ENCODE measurements around the gene MYB. TPM values are rescaled to one million over a fixed set of nuclear protein-coding genes. Genes with fewer than 3 reads are reported as not detected.

The MYB gene
- total RNA-seq (2021) = 4.3 to 6.1 TPM (median 5.1 TPM) in 3 replicates
- percentile 59 among the genes with signal in this experiment for Bru-seq, nascent RNA
- long read RNA-seq, experiment 1, partial matches to known transcripts = 6 of 16 reads
- long read RNA-seq, experiment 1, other reads (novel, unspliced or antisense) = 5 of 16 reads
- long read RNA-seq, experiment 2, partial matches to known transcripts = 1 of 5 reads
- long read RNA-seq, experiment 2, other reads (novel, unspliced or antisense) = 2 of 5 reads
- long read RNA-seq, experiment 3 = 0 reads

DNA sequence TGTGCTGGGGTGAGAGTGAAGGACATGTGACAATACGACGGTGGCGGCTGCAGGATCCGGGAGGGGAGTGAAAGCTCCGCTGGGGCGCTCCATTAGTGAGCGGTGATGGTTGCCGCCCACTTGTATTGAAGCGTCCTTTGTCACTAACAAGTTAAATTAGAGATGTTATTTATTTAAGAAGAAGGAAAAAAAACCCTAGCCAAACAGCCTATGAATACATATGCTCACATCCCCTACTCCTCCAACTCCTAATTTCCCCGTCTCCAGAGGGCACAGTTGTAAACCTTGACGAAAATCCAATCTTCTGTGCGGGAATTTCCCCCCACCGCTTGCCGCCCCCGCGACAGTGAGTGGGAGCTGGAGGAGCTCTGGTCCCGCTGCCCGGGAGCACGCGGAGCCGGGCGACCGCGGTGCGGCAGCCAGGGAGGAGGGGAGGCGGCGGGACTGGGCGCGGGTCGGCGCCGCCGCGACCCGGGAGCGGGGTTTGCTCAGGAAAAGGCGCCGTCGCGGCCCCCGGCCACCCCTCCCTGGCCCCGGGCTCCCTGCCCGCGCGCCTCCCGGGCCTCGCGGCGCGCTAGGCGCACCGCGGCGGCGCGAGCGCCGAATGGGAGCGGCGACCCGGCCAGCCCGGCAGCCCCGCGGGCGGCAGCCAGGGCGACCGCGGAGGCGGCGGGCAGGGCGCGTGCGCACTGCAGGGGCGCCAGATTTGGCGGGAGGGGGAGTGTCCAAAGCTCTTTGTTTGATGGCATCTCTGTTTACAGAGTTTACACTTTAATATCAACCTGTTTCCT is at the start of gene MYB:
TSS of gene MYB (plus strand) at position 767 of the 791 bp plus-strand sequence. CDS start 206 bp downstream, outside the sequence.
- Mint-ChIP-seq H3K27me3 (ENCODE audit: low read depth) (peaks cover 42% of the 10 kb centered on the region), H3K27ac (peak within 1 kb of the TSS; percentile 63; the same call in 1 of the 2 replicates), H3K4me1 (peaks cover 18% of the 10 kb centered on the region), H3K9me3 (peaks cover 3% of the 10 kb centered on the region; the same call in 1 of the 2 replicates), H3K36me3 (no peaks in the 10 kb centered on the region), H3K4me3 (peak within 1 kb of the TSS; percentile 93)
- 0 out of 2 replicates have a peak, but pooled peaks have one; percentile 64 for TF ChIP-seq ZNF263 (CRISPR knock-in tag; IDR thresholded peaks at IDR 0.05; ENCODE audit: low read depth)
- no peak for TF ChIP-seq RORB (CRISPR knock-in tag; IDR thresholded peaks at IDR 0.05)
- TF ChIP-seq, protein P1, sequence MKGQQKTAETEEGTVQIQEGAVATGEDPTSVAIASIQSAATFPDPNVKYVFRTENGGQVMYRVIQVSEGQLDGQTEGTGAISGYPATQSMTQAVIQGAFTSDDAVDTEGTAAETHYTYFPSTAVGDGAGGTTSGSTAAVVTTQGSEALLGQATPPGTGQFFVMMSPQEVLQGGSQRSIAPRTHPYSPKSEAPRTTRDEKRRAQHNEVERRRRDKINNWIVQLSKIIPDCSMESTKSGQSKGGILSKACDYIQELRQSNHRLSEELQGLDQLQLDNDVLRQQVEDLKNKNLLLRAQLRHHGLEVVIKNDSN (CRISPR knock-in tag; IDR thresholded peaks at IDR 0.05) = peak; percentile 53; the same call in 1 of the 2 replicates
- no peak for TF ChIP-seq FOXK1 (CRISPR knock-in tag; IDR thresholded peaks at IDR 0.05)
- ATAC-seq (peak; percentile 52), DNase-seq (ENCODE audit: low spot score) (peak; percentile 69)
- ChIA-PET CTCF (interaction anchor here (1.9 kb wide), 1 partner anchor 18 kb away, joined by 9 read pairs; no protein-coding TSS in a partner anchor), POLR2A (no interaction called here)

DNA sequence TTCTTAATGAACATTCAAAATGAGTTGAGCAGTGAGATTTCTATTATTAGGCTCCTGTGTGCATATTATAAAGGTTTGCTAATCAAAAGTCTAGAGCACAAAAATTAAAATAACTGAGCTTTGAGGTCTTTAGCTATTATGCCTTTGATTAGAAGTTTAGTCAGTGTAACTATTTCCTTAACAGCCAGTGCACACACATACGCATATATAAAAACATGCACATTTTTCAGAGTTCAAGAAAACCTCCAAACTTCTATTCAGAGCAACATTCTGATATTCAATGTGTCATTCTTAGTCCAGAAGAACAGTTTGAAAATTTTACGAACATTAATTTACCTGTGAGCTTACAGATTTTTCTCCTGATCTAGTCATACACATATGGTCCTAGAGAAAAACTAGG is 48.3 kb upstream of the MYB start:
- Mint-ChIP-seq H3K4me1 (no peaks in the 10 kb centered on the region), H3K27me3 (ENCODE audit: low read depth) (no peaks in the 10 kb centered on the region), H3K4me3 (no peak overlapping the region), H3K9me3 (no peaks in the 10 kb centered on the region), H3K27ac (no peak overlapping the region), H3K36me3 (no peaks in the 10 kb centered on the region)
- DNase-seq (ENCODE audit: low spot score) (no peak), ATAC-seq (no peak)
- POLR2A ChIA-PET = no interaction called here
- CTCF ChIA-PET = interaction anchor here (0.6 to 0.8 kb wide), 2 partner anchors 11 to 14 kb away, joined by 4 to 8 read pairs; no protein-coding TSS in a partner anchor
- no peak for TF ChIP-seq ATF1 (CRISPR knock-in tag; IDR thresholded peaks at IDR 0.05)
- TF ChIP-seq, protein P2, sequence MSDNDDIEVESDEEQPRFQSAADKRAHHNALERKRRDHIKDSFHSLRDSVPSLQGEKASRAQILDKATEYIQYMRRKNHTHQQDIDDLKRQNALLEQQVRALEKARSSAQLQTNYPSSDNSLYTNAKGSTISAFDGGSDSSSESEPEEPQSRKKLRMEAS (CRISPR knock-in tag; IDR thresholded peaks at IDR 0.05) = no peak
- TF ChIP-seq, protein P3, sequence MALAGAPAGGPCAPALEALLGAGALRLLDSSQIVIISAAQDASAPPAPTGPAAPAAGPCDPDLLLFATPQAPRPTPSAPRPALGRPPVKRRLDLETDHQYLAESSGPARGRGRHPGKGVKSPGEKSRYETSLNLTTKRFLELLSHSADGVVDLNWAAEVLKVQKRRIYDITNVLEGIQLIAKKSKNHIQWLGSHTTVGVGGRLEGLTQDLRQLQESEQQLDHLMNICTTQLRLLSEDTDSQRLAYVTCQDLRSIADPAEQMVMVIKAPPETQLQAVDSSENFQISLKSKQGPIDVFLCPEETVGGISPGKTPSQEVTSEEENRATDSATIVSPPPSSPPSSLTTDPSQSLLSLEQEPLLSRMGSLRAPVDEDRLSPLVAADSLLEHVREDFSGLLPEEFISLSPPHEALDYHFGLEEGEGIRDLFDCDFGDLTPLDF (CRISPR knock-in tag; IDR thresholded peaks at IDR 0.05) = no peak
- no peak for TF ChIP-seq NR3C1 (CRISPR knock-in tag; conservative IDR thresholded peaks at IDR 0.05; ENCODE audit: low read depth)
- no peak for TF ChIP-seq ZNF138 (CRISPR knock-in tag; conservative IDR thresholded peaks at IDR 0.05)
- TF ChIP-seq, protein P4, sequence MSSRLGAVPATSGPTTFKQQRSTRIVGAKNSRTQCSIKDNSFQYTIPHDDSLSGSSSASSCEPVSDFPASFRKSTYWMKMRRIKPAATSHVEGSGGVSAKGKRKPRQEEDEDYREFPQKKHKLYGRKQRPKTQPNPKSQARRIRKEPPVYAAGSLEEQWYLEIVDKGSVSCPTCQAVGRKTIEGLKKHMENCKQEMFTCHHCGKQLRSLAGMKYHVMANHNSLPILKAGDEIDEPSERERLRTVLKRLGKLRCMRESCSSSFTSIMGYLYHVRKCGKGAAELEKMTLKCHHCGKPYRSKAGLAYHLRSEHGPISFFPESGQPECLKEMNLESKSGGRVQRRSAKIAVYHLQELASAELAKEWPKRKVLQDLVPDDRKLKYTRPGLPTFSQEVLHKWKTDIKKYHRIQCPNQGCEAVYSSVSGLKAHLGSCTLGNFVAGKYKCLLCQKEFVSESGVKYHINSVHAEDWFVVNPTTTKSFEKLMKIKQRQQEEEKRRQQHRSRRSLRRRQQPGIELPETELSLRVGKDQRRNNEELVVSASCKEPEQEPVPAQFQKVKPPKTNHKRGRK (CRISPR knock-in tag; IDR thresholded peaks at IDR 0.05; ENCODE audit: borderline replicate concordance) = no peak
- TF ChIP-seq TP53 (CRISPR knock-in tag; IDR thresholded peaks at IDR 0.05) = no peak
- TF ChIP-seq NFATC4 (CRISPR knock-in tag; IDR thresholded peaks at IDR 0.05) = no peak
- TF ChIP-seq GRHL2 (CRISPR knock-in tag; IDR thresholded peaks at IDR 0.05; ENCODE audit: insufficient replicate concordance, severe bottlenecking) = no peak
- TF ChIP-seq TCF7 (CRISPR knock-in tag; IDR thresholded peaks at IDR 0.05; ENCODE audit: low read depth) = no peak
- TF ChIP-seq, protein P1 (CRISPR knock-in tag; IDR thresholded peaks at IDR 0.05) = no peak
- TF ChIP-seq, protein P5, sequence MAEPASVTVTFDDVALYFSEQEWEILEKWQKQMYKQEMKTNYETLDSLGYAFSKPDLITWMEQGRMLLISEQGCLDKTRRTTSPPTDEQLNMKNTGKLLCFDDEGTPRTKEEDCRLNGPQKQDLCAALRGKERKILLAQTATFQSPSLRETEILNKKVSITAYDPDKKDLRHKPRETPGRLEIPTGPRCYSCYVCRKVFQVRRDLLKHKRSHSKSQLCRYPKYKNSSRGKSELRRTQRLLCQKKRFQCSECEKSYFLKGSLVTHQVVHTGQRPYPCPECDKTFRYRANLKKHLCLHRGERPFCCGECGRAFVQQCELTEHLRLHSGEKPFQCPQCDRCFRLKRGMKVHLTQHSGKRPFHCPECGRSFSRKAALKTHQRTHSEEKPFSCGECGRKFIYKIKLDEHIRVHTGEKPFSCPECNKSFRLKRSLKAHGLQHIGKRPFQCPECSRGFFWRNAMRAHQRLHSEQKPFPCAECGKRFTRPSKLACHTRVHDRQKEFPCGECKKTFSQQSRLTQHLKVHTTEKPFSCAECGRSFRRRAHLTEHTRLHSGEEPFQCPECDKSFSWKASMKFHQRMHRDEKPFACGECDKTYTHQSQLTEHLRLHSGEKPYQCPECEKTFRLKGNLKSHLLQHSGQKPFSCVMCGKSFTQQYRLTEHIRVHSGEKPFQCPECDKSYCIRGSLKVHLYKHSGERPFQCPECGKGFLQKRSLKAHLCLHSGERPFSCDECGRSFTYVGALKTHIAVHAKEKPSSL (CRISPR knock-in tag; conservative IDR thresholded peaks at IDR 0.05) = no peak
- TF ChIP-seq, protein P6, sequence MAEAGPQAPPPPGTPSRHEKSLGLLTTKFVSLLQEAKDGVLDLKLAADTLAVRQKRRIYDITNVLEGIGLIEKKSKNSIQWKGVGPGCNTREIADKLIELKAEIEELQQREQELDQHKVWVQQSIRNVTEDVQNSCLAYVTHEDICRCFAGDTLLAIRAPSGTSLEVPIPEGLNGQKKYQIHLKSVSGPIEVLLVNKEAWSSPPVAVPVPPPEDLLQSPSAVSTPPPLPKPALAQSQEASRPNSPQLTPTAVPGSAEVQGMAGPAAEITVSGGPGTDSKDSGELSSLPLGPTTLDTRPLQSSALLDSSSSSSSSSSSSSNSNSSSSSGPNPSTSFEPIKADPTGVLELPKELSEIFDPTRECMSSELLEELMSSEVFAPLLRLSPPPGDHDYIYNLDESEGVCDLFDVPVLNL (CRISPR knock-in tag; IDR thresholded peaks at IDR 0.05; ENCODE audit: borderline replicate concordance, low read depth) = no peak
- TF ChIP-seq, protein P7, sequence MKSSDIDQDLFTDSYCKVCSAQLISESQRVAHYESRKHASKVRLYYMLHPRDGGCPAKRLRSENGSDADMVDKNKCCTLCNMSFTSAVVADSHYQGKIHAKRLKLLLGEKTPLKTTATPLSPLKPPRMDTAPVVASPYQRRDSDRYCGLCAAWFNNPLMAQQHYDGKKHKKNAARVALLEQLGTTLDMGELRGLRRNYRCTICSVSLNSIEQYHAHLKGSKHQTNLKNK (CRISPR knock-in tag; IDR thresholded peaks at IDR 0.05) = no peak
- TF ChIP-seq, protein P8, sequence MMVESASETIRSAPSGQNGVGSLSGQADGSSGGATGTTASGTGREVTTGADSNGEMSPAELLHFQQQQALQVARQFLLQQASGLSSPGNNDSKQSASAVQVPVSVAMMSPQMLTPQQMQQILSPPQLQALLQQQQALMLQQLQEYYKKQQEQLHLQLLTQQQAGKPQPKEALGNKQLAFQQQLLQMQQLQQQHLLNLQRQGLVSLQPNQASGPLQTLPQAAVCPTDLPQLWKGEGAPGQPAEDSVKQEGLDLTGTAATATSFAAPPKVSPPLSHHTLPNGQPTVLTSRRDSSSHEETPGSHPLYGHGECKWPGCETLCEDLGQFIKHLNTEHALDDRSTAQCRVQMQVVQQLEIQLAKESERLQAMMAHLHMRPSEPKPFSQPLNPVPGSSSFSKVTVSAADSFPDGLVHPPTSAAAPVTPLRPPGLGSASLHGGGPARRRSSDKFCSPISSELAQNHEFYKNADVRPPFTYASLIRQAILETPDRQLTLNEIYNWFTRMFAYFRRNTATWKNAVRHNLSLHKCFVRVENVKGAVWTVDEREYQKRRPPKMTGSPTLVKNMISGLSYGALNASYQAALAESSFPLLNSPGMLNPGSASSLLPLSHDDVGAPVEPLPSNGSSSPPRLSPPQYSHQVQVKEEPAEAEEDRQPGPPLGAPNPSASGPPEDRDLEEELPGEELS (CRISPR knock-in tag; IDR thresholded peaks at IDR 0.05) = no peak
- no peak for TF ChIP-seq NFE2L1 (CRISPR knock-in tag; IDR thresholded peaks at IDR 0.05)

Measured in WTC11 (cell line).